Measurements from ENCODE around the gene CDYL.

GRCh38 chr6:4956625-4957024 lies 180.4 kb downstream of the CDYL start:
- no peak for TF ChIP-seq CTCF (IDR thresholded peaks at IDR 0.05)
- TF ChIP-seq POLR2A (IDR thresholded peaks at IDR 0.05; ENCODE audit: low read depth), result no peak
